K562 (cell line): ENCODE results near the gene HAND2. TPM values are rescaled to one million over a fixed set of nuclear protein-coding genes. Genes with fewer than 3 reads are reported as not detected.

Source experiments
- ATAC-seq: fragments of 200-7000 bp; cut with Tn5 transposase; 3 replicates; pipeline ENCODE4 v1.9.1; 2020; ENCODE audit warnings: moderate library complexity
- BruUV-seq: library from RNA; stranded (reverse); fragments of 400-500 nt; replicated peaks from 2 replicates; lab custom pipeline; 2021; lab: Mats Ljungman, UMichigan
- CTCF ChIA-PET: fragments of 300-600 bp; formaldehyde crosslinking; extraction: SDS; loops from one replicate; lab custom pipeline; 2021; ENCODE audit warnings: low intra/inter-chr PET ratio; lab: Yijun Ruan, JAX
- POLR2A ChIA-PET: fragments of 300-600, 350-650 bp; sonication (Branson Sonifier 250); formaldehyde crosslinking; extraction: SDS; loops from one replicate; lab custom pipeline; 2021; ENCODE audit warnings: antibody characterized with exemption, inconsistent platforms; lab: Yijun Ruan, JAX
- DNase-seq, 4 experiments: peaks; one replicate each; pipeline versions ENCODE4 v3.0.0 to v3.0.0-alpha.2; 2011 to 2018; ENCODE audit warnings: low spot score in 3 of 4, mixed read lengths in 3 of 4; ENCODE audit errors: extremely low read depth in 1 of 4
- FAIRE-seq: peaks from 2 replicates; lab custom pipeline; 2011; peaks lifted over from hg19 to GRCh38; lab: Jason Lieb, UNC
- H2AFZ ChIP-seq: 2 replicates; pipeline ENCODE4 v1.6.0; 2011; ENCODE audit warnings: low read depth, low read length, control low read depth, inconsistent platforms
- H3K27ac ChIP-seq: fragments of 200-600 bp; 3 replicates; pipeline ENCODE4 v1.8.0; 2011; ENCODE audit warnings: low read depth, mild to moderate bottlenecking, control low read depth, inconsistent platforms, low read length, moderate library complexity, mixed read lengths; ENCODE audit errors: extremely low read depth
- H3K27me3 ChIP-seq, 2 experiments: fragments of 300-600 bp in 1 of 2; 2 replicates in 1 of 2; 3 replicates in 1 of 2; pipeline versions ENCODE4 v1.6.0 to v1.8.0; 2011; ENCODE audit warnings: inconsistent platforms in 2 of 2, low read length in 2 of 2, mild to moderate bottlenecking in 1 of 2, mixed read lengths in 1 of 2, moderate library complexity in 1 of 2; ENCODE audit not compliant: control insufficient read depth in 2 of 2, insufficient read depth in 2 of 2
- H3K36me3 ChIP-seq: fragments of 300-600 bp; 3 replicates; pipeline ENCODE4 v1.8.0; 2011; ENCODE audit warnings: mild to moderate bottlenecking, low read length, inconsistent platforms; ENCODE audit not compliant: control insufficient read depth, insufficient read depth
- H3K4me1 ChIP-seq, 2 experiments: fragments of 200-600 bp in 1 of 2; replicated peaks in 1 of 2; 2 replicates in 1 of 2; 3 replicates in 1 of 2; pipeline versions ENCODE4 v1.5.1 to v1.8.0; 2011; ENCODE audit warnings: inconsistent platforms in 2 of 2, low read length in 2 of 2, mild to moderate bottlenecking in 1 of 2, mixed read lengths in 1 of 2, moderate library complexity in 1 of 2; ENCODE audit not compliant: control insufficient read depth in 2 of 2, insufficient read depth in 2 of 2
- H3K4me2 ChIP-seq: 2 replicates; pipeline ENCODE4 v1.6.1; 2011; ENCODE audit warnings: low read length, control low read depth, inconsistent platforms, mixed read lengths; ENCODE audit not compliant: insufficient read depth
- H3K4me3 ChIP-seq: fragments of 200-600 bp; sonication (generic), shearing (Covaris generic); 2 replicates; pipeline ENCODE4 v1.5.1; 2016; ENCODE audit warnings: control low read depth, inconsistent platforms
- H3K79me2 ChIP-seq: fragments of 200-600 bp; 3 replicates; pipeline ENCODE4 v1.8.0; 2011; ENCODE audit warnings: low read length, inconsistent platforms; ENCODE audit not compliant: control insufficient read depth, insufficient read depth
- H3K9ac ChIP-seq, 2 experiments: 2 replicates each; pipeline versions ENCODE4 v1.6.0 to v1.6.1; 2011; ENCODE audit warnings: low read depth in 2 of 2, low read length in 2 of 2, control low read depth in 1 of 2, inconsistent platforms in 1 of 2, mild to moderate bottlenecking in 1 of 2, mixed read lengths in 1 of 2; ENCODE audit not compliant: insufficient read depth in 1 of 2
- H3K9me1 ChIP-seq: one replicate; pipeline ENCODE4 v1.6.0; 2011; ENCODE audit warnings: inconsistent platforms, mild to moderate bottlenecking, low read length, moderate library complexity; ENCODE audit not compliant: control insufficient read depth, insufficient read depth
- H3K9me3 ChIP-seq: replicated peaks from 2 replicates; pipeline ENCODE4 v1.5.1; 2011; ENCODE audit warnings: low read depth, low read length, inconsistent platforms; ENCODE audit not compliant: control insufficient read depth, insufficient read depth
- H4K20me1 ChIP-seq: replicated peaks from 2 replicates; pipeline ENCODE4 v1.6.1; 2011; ENCODE audit warnings: low read length, inconsistent platforms, mixed read lengths; ENCODE audit not compliant: control insufficient read depth, insufficient read depth
- C11orf30 ChIP-seq: fragments of 450-650 bp; IDR thresholded peaks from 2 replicates; pipeline ENCODE4 v1.6.1; 2016; ENCODE audit warnings: low read depth, mild to moderate bottlenecking
- GTF2A2 ChIP-seq: IDR thresholded peaks from 2 replicates; pipeline ENCODE4 v1.6.1; 2016; ENCODE audit warnings: mild to moderate bottlenecking, missing genetic modification characterization, missing compliant biosample characterization
- HEY1 ChIP-seq: fragments of 250-450 bp; sonication (Bioruptor Pico); IDR thresholded peaks from 2 replicates; pipeline ENCODE4 v1.5.0; 2020; ENCODE audit warnings: mild to moderate bottlenecking, moderate library complexity, borderline replicate concordance
- MAFF ChIP-seq: IDR thresholded peaks from 2 replicates; pipeline ENCODE4 v1.6.1; 2012; ENCODE audit warnings: low read length, improper control_type of control experiment
- MAFG ChIP-seq: fragments of 450-650 bp; conservative IDR thresholded peaks from 2 replicates; pipeline ENCODE4 v1.6.1; 2016; ENCODE audit warnings: missing genetic modification characterization, missing compliant biosample characterization
- ZNF316 ChIP-seq: fragments of 450-650 bp; IDR thresholded peaks from 2 replicates; pipeline ENCODE4 v1.6.1; 2016
- WGBS: fragments of 100-300 bp; shearing (Covaris generic); methylation state at CpG from one replicate; pipeline ENCODE4 v1.1.6; 2016; ENCODE audit warnings: low coverage, mixed read lengths; ENCODE audit not compliant: insufficient coverage; ENCODE audit errors: missing lambda C conversion rate; 5-methylcytosine and 5-hydroxymethylcytosine counted together
- in situ Hi-C: fragments of 300-500 bp; cut with MboI; formaldehyde crosslinking; loops from 4 replicates; pipeline ENCODE4 v1.15.0; 2018; ENCODE audit warnings: inconsistent platforms, mixed read lengths
- intact Hi-C: fragments of 100-400 bp; cut with micrococcal nuclease; formaldehyde crosslinking; loops from 2 replicates; pipeline ENCODE4 v1.14.2; 2022
- polyA plus RNA-seq, 8 experiments: library from polyadenylated mRNA; depleted of rRNA in 4 of 8; stranded (reverse) in 5 of 8; unstranded in 3 of 8; fragments of >200 nt; fragmentation: Nextera tagmentation in 2 of 8; fragmentation: Illumina TruSeq in 1 of 8; extraction: Ambion mirVana in 2 of 8; extraction: Trizol in 1 of 8; gene quantifications; 2 replicates each; pipeline versions ENCODE4 v1.2.1 to v1.2.3, GENCODE V29; 2011 to 2014; ENCODE audit warnings: inconsistent platforms in 1 of 8, missing spikeins in 1 of 8
- total RNA-seq, 7 experiments: library from RNA; depleted of rRNA in 6 of 7; stranded (reverse); fragments of >200 nt in 6 of 7; fragmentation: Illumina TruSeq in 2 of 7; extraction: Trizol in 2 of 7; gene quantifications; 2 replicates each; pipeline versions ENCODE4 v1.2.1 to v1.2.3, GENCODE V29; 2011 to 2021; ENCODE audit warnings: low replicate concordance in 1 of 7
- TF ChIP-seq, protein P1 (sequence below): fragments of 450-650 bp; formaldehyde crosslinking; IDR thresholded peaks from 2 replicates; pipeline ENCODE4 v1.4.0; 2020; ENCODE audit warnings: mild to moderate bottlenecking, moderate library complexity

Gene HAND2
- total and polyA plus RNA-seq, 9 of the 15 experiments (the other 6 are each of a cell fraction or from before 2014, with no cell fraction given) = 1.7 to 12.8 (median 4.9) TPM

DNA sequence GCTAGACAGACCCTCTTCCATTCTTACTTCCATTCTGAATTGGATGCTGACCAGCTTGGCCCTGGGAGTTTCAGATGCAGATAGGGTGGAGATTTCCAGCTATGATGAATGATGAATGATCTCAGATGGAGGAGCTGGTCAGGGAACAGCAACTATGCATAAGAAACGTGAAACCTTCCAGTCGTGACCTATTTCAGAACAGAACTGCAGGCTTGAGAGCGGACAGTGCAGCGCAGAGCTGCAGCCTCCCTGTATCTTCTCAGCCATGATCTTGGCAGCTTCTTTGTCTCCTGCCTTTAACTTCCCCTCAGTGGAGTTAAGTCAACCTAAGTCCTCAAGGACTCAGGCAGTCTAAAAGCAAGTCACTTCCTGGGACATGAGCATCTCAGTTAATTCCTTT is 43.3 kb upstream of the HAND2 start (continued):
- TF ChIP-seq HEY1 (CRISPR knock-in tag) = no peak
- no peak for TF ChIP-seq GTF2A2 (tag)

DNA sequence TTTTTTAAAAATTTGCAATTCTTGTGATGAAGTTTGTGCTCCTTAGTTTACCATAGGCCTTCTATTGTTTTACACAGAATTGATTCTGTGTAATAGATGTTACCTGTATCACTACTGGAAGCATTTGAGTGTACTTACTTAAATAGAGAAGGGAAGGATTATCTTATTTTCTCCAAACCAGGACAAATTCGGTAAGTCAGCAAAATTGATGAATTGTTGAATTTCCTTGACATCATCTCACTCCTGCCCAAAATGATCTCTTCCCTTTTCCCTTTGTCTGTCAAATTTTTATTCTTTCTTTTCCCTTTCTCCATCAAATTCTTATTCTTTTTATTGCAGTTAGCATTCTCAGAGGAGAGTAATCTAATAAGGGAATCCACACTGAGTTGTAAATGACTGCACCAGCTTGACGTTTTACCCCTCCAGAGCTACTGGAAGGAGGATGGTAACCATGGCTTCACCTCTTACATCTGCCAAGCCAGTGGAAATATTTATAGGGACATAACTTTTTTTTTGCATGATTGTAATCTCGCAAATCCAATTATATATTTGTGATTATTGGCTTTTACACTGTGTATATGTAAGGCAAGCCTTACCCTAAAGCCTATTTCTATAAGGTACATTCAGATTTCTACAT is 42.6 kb upstream of the HAND2 start:
- Histone ChIP-seq H3K79me2 (no peaks in the 10 kb centered on the region), H4K20me1 (no peaks in the 10 kb centered on the region), H3K27ac (no peak overlapping the region), H2AFZ (no peak overlapping the region), H3K9ac (no peak overlapping the region), H3K4me1 (no peaks in the 10 kb centered on the region), H3K9me1 (no peaks in the 10 kb centered on the region), H3K9me3 (no peaks in the 10 kb centered on the region), H3K4me2 (no peak overlapping the region), H3K4me3 (no peak overlapping the region), H3K27me3 (no peaks in the 10 kb centered on the region), H3K36me3 (no peaks in the 10 kb centered on the region)
- no peak for FAIRE-seq
- DNase-seq = no peak
- ChIA-PET POLR2A (interaction anchor here (1.1 kb wide), 1 partner anchor 34 kb away, joined by 4 read pairs; no protein-coding TSS in a partner anchor), CTCF (no interaction called here)
- TF ChIP-seq, protein P1, sequence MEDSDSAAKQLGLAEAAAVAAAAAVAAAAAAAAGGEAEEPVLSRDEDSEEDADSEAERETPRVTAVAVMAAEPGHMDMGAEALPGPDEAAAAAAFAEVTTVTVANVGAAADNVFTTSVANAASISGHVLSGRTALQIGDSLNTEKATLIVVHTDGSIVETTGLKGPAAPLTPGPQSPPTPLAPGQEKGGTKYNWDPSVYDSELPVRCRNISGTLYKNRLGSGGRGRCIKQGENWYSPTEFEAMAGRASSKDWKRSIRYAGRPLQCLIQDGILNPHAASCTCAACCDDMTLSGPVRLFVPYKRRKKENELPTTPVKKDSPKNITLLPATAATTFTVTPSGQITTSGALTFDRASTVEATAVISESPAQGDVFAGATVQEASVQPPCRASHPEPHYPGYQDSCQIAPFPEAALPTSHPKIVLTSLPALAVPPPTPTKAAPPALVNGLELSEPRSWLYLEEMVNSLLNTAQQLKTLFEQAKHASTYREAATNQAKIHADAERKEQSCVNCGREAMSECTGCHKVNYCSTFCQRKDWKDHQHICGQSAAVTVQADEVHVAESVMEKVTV (CRISPR knock-in tag) = no peak
- TF ChIP-seq ZNF316 = peak; percentile 80
- peak; percentile 13; the same call in 1 of the 2 replicates for TF ChIP-seq MAFF
- TF ChIP-seq C11orf30 = peak; percentile 69
- TF ChIP-seq MAFG = peak; percentile 26; the same call in 1 of the 2 replicates
- 9% methylated on average over 3 of the region's 3 CpGs for WGBS
- in situ Hi-C loops (no loop called here), intact Hi-C loops (no loop called here)
- BruUV-seq = no TSS peak
- no peak for ATAC-seq
